Retinal pigment epithelial cell (primary cell): ENCODE measurements around the gene GXYLT2.

ENCODE experiments used
- DNase-seq: peaks from one replicate; pipeline ENCODE4 v3.0.0-alpha.2; 2010; ENCODE audit warnings: low read depth
- H3K4me3 ChIP-seq: 2 replicates; pipeline ENCODE4 v1.5.1; 2011; ENCODE audit warnings: mild to moderate bottlenecking, low read length, control low read depth, moderate library complexity
- TF ChIP-seq, protein P1 (sequence below): conservative IDR thresholded peaks from 2 replicates; pipeline ENCODE4 v1.5.1; 2011; ENCODE audit warnings: low read depth, low read length, control low read depth, inconsistent platforms

GXYLT2 gene

DNA sequence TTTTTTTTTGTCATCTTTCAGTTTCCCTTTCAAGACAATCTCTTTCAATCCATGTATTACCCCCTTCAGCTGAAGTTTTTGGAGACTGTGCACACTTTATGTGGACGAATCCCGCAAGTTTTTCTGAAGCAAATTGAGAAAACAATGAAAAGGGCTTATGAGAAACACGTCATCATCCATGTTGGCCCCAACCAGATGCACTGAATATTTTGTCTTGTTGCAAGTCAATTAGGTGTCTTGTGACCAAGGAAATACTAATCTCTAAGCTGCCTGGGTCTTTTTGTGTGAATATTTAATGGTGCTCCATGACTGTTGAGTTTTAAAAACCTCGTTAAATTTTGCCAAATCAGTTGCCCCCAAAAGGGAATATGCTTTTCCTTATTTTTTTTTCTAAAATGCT, 87.1 kb downstream of the GXYLT2 start:
- peak; percentile 63 for DNase-seq
- TF ChIP-seq, protein P1, sequence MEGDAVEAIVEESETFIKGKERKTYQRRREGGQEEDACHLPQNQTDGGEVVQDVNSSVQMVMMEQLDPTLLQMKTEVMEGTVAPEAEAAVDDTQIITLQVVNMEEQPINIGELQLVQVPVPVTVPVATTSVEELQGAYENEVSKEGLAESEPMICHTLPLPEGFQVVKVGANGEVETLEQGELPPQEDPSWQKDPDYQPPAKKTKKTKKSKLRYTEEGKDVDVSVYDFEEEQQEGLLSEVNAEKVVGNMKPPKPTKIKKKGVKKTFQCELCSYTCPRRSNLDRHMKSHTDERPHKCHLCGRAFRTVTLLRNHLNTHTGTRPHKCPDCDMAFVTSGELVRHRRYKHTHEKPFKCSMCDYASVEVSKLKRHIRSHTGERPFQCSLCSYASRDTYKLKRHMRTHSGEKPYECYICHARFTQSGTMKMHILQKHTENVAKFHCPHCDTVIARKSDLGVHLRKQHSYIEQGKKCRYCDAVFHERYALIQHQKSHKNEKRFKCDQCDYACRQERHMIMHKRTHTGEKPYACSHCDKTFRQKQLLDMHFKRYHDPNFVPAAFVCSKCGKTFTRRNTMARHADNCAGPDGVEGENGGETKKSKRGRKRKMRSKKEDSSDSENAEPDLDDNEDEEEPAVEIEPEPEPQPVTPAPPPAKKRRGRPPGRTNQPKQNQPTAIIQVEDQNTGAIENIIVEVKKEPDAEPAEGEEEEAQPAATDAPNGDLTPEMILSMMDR = no peak
- H3K4me3 ChIP-seq = no peak overlapping the region

DNA sequence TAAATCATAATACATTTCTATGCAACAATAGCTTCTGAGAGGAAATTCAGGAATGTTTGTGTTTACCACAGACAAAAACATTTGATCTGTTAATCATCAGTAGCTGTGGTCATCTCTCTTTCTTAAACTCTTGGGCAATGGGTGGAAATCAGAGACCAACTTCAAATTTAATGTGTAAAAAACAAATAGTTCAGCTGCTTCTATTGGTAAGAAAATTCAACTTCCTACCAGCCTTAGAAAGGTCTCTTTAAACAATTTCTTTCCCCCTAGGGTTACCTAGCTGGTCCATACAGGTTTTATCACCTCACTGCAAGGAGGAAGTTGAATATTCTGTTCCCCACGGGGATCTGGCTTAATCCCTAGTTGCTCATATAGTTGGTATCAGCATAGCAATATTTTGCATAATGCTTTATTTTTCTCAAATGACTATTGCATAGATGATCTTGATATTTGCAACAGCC, 88.5 kb downstream of the GXYLT2 start:
- H3K4me3 ChIP-seq = no peak overlapping the region
- no peak for DNase-seq
- TF ChIP-seq, protein P1 = no peak

DNA sequence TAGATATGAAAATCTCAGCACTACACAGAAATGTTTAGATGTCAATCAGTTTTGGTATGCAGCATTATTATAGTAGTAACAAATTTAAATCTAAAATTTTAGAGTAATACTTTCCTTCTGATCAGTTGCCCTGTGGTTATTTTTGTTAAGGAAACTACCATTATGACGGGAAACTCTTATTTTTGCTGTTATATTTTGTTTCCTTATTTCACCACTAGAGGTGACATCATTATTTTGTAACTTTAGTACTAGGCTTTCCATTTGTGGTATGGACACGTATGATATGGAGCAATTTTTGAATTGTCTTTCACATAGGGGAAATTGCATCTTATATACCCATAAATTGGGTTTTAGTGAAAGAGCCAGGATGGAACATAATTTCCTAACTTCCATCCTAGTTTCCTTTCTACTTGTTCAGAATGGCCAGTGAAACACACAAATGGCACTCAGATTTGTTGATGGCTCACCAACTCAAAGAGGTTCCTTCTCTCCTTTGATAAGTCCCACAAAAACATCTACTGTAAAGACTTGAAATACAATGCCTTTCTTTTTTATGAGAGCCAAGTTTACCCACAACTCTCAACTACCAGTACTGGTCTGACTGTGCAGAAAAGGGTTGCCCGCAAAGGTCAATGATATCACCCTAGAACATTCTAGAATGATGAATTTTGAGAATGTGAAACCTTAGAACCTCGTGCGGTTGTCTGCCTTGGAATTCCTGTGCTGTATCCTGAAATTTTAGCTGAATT, 89.4 kb downstream of the GXYLT2 start:
- TF ChIP-seq, protein P1 = no peak
- no peak overlapping the region for H3K4me3 ChIP-seq
- no peak for DNase-seq

DNA sequence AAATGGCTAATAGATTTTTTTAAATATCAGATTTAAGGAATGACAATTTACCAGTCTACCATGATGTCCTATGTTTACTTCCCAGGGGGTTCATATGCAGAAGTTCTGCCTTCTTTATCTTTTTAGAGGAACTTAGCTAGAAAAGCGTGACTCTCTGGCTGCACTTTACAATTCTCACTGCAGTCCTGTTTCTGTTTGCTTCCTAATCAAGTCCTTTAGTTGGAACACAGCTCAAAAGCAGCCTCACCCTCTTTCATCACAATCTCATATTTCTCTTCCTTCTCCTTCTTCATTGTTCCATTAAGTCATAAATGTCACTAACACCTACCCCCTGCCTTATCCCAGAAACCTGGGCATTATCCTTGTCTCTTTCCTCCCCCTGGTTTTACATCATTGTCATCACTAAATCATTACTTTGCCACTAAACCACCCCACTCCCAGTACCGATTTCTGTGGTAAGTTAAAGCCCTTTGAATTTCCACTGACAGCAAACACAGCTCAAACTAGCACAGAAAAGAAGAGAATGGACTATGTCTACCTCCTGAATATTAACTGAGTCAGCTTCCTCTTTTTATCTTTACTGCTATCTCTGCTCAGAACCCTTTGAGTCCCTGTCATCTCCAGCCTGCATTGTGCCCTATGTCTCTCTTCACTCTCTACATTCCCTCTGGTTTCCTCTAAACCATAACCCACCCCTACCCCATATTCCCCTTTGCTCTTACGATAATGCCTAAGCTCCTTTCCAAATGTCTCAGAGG, 94.9 kb downstream of the GXYLT2 start:
- no peak overlapping the region for H3K4me3 ChIP-seq
- TF ChIP-seq, protein P1 = no peak
- no peak for DNase-seq

DNA sequence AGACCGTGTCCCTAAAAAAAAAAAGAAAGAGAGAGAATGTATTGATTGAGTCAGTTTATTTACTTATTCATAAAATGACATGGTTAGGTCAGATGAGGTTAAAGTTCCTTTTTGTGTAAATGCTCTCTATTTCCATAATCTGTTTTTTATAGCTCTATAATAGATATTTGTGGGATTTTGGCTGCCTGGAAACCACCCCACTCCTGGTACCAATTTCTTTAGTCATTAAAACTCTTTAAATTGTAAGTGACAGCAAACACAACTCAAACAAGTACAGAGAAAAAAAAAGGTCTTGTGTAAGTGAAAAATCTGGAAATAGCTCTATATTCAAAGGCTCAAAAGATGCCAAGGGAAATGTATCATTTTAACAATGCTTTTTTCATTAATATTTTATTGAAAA, 97.7 kb downstream of the GXYLT2 start:
- no peak overlapping the region for H3K4me3 ChIP-seq
- TF ChIP-seq, protein P1 = no peak
- DNase-seq = no peak

DNA sequence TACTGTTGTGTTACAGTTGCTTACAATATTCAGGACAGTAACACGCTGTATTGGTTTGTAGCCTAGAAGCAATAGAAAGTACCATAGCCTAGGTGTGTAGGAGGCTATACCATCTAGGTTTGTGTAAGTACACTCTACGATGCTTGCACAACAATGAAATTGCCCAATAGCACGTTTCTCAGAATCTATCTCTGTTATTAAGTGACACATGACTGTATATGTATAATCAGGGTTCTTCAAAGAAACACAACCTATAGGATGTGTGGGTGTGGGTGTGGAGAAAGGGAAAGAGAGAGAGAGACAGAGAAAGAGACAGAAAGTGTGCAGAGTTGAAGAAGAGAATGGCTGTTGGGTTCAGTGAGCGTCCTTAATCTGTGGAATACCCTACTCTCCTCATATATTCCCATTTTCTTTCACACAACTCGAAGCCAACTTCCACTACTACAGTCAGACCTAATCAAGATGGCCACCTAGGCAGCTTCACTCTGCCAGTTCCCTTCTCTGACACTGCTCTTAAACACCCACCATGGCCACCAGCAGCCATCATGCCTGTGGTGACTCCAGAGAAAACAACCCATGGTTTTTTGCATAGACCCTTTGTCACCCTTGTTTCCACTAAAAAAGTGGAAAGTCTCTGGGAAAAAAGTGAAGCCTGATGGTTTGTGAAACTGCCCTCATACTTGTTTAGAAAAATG, 103.0 kb downstream of the GXYLT2 start:
- H3K4me3 ChIP-seq = no peak overlapping the region
- DNase-seq = no peak
- TF ChIP-seq, protein P1 = no peak
